ENCODE data around the gene THG1L. TPM values are rescaled to one million over a fixed set of nuclear protein-coding genes. Genes with fewer than 3 reads are reported as not detected.

Gene THG1L
- total RNA-seq, 1 donor from 2014 or later: 3.4 TPM

DNA sequence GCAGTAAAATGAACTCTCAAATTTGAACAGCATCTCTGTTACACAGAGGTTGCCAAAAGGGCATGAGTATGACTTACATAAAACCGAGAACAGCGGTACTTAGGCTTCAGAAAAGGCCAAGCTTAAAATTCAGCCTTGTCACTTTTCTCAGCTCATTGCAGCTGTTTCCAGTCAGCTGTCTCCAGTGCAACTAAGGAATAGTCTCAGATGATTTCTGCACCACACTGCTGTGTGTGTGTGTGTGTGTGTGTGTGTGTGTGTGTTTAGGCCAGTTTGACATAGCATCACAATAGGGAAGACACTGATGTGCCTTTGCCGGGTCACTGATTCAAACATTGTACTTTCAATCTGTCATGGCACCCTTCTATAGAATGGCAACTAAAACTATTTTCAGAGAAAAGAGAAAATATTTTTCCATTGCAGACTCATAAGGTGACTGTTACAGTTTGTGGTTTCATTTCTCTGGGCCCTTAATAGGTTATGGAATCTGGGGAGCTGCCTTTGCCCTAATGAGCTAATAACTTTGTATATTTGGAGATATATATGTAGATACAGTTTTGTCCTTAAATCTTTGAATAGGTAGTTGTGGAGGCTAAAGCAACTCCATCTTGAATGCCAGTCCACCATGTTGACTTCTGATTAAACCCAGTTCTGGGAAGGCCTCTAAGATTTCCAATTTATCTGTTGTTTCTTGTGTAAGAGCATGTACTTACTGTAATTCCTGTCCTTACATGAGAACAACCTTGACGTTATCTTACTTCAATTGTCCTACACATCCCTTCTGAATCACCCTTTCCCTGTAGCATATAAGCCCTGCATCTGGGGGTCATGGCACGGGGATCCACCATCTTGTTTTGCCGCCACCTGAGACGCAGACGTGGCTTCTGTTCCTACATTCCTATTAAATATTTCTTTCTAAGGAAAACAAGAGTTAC, 16.8 kb downstream of the THG1L start:
- Mint-ChIP-seq H3K27ac (ENCODE audit: unreplicated experiment) (no peak overlapping the region), H3K4me3 (ENCODE audit: unreplicated experiment) (no peak overlapping the region), H3K9me3 (ENCODE audit: unreplicated experiment) (peaks cover 7% of the 10 kb centered on the region), H3K36me3 (ENCODE audit: unreplicated experiment) (no peaks in the 10 kb centered on the region), H3K4me1 (ENCODE audit: low read depth, unreplicated experiment) (peaks cover 9% of the 10 kb centered on the region), H3K27me3 (ENCODE audit: unreplicated experiment) (peaks cover 6% of the 10 kb centered on the region)
- TF ChIP-seq, protein P1, sequence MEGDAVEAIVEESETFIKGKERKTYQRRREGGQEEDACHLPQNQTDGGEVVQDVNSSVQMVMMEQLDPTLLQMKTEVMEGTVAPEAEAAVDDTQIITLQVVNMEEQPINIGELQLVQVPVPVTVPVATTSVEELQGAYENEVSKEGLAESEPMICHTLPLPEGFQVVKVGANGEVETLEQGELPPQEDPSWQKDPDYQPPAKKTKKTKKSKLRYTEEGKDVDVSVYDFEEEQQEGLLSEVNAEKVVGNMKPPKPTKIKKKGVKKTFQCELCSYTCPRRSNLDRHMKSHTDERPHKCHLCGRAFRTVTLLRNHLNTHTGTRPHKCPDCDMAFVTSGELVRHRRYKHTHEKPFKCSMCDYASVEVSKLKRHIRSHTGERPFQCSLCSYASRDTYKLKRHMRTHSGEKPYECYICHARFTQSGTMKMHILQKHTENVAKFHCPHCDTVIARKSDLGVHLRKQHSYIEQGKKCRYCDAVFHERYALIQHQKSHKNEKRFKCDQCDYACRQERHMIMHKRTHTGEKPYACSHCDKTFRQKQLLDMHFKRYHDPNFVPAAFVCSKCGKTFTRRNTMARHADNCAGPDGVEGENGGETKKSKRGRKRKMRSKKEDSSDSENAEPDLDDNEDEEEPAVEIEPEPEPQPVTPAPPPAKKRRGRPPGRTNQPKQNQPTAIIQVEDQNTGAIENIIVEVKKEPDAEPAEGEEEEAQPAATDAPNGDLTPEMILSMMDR (IDR thresholded peaks at IDR 0.05; ENCODE audit: partially characterized antibody, unreplicated experiment): no peak
- DNase-seq: no peak

DNA sequence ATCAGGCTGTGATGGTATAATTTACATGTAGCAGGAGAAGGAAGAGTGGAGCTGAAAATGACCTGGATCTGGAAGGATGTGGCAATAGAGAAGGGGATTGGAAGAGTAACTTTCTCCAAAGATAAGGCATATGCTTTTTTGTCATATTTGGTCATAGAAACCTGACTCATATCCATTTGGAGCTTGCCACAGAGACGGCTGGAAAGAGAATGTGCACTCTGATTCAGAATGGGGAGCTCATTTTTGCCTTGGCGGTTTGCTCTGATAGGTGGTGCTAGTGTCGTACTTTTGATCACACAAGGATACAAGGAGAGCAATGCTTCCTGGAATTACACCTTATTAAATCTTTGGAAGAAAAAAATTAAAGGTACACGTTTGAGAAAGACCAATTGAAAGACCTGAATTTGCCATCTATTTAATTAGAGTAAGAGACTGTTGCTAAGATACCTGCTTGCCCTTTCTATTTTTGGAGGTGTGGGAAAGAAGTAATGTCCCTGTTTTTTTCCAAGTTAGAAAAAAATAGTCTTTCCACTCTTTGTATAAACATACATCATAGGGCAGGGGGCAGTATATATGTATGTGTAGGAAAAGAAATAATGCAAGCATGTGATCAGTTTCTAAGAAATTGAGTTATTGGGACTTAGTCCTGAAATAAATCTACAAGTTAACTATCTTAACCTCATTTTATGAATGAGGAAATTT, 17.7 kb downstream of the THG1L start:
- TF ChIP-seq, protein P1 (IDR thresholded peaks at IDR 0.05; ENCODE audit: partially characterized antibody, unreplicated experiment): no peak
- H3K36me3 Mint-ChIP-seq (ENCODE audit: unreplicated experiment): no peaks in the 10 kb centered on the region
- H3K4me1 Mint-ChIP-seq (ENCODE audit: low read depth, unreplicated experiment): peaks cover 9% of the 10 kb centered on the region
- H3K4me3 Mint-ChIP-seq (ENCODE audit: unreplicated experiment): no peak overlapping the region
- no peak overlapping the region for H3K27ac Mint-ChIP-seq (ENCODE audit: unreplicated experiment)
- DNase-seq: no peak
- peaks cover 7% of the 10 kb centered on the region for H3K9me3 Mint-ChIP-seq (ENCODE audit: unreplicated experiment)
- H3K27me3 Mint-ChIP-seq (ENCODE audit: unreplicated experiment): peaks cover 4% of the 10 kb centered on the region

DNA sequence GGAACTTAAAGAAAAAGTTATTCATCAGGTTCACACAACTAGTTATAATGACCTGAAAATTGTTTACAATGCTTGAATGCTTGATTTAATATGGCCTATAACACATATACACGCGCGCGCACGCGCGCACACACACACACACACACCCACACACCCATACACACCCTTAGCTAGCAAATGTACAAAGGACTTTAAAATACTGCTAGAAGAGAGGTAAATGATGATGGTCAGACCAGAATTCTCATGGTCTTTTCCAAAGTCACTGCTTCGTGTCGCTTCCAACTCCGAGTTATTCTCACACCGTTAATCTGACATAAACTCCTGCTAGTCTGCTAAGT, 18.2 kb downstream of the THG1L start:
- peaks cover 4% of the 10 kb centered on the region for H3K9me3 Mint-ChIP-seq (ENCODE audit: unreplicated experiment)
- no peak for DNase-seq
- TF ChIP-seq, protein P1 (IDR thresholded peaks at IDR 0.05; ENCODE audit: partially characterized antibody, unreplicated experiment): no peak
- peaks cover 7% of the 10 kb centered on the region for H3K4me1 Mint-ChIP-seq (ENCODE audit: low read depth, unreplicated experiment)
- no peak overlapping the region for H3K4me3 Mint-ChIP-seq (ENCODE audit: unreplicated experiment)
- H3K27me3 Mint-ChIP-seq (ENCODE audit: unreplicated experiment): peaks cover 1% of the 10 kb centered on the region
- no peaks in the 10 kb centered on the region for H3K36me3 Mint-ChIP-seq (ENCODE audit: unreplicated experiment)
- H3K27ac Mint-ChIP-seq (ENCODE audit: unreplicated experiment): no peak overlapping the region

DNA sequence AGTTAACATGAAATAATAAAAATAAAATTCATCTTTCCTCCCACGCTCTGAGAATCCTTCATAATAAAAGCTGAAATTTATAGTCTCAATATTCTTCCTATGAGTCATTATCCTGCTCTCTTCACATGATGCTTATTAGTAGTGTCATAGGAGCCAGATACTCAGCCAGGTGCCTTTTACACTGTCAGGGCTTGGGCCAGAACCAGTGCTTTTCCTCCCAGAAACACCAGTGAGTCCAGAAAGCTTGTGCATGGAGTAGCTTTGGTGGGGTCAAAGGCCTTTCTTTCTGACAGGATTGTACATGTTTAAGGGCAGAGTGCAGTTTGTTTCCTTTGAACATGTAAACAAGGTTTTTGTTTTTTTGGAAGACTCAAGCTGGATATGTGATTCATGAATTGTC, 19.1 kb downstream of the THG1L start:
- no peaks in the 10 kb centered on the region for H3K27me3 Mint-ChIP-seq (ENCODE audit: unreplicated experiment)
- no peak overlapping the region for H3K27ac Mint-ChIP-seq (ENCODE audit: unreplicated experiment)
- peaks cover under 1% of the 10 kb centered on the region for H3K9me3 Mint-ChIP-seq (ENCODE audit: unreplicated experiment)
- H3K4me3 Mint-ChIP-seq (ENCODE audit: unreplicated experiment): no peak overlapping the region
- TF ChIP-seq, protein P1 (IDR thresholded peaks at IDR 0.05; ENCODE audit: partially characterized antibody, unreplicated experiment): no peak
- DNase-seq: no peak
- H3K4me1 Mint-ChIP-seq (ENCODE audit: low read depth, unreplicated experiment): peaks cover under 1% of the 10 kb centered on the region
- no peaks in the 10 kb centered on the region for H3K36me3 Mint-ChIP-seq (ENCODE audit: unreplicated experiment)

DNA sequence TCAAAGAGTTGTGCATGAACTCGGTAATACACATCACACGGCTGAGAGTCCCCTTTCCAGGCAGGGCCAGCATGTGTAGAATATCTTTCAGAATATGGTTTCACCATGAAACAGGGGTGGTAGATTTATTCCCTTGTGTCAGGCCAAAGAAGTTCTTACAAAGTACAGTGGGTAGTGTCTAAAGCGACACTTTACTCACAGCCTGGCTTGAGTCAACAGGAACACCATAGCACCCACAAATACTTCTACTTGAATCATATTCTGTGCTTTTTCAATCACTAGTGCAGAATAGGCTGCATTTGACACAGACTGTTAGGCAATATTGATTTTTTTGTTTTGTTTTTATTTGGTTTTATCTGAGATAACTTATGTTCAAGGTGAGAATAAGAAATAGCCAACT, 24.9 kb downstream of the THG1L start:
- no peak for DNase-seq
- Mint-ChIP-seq H3K27me3 (ENCODE audit: unreplicated experiment) (no peaks in the 10 kb centered on the region), H3K9me3 (ENCODE audit: unreplicated experiment) (no peaks in the 10 kb centered on the region), H3K4me1 (ENCODE audit: low read depth, unreplicated experiment) (peaks cover 1% of the 10 kb centered on the region), H3K4me3 (ENCODE audit: unreplicated experiment) (no peak overlapping the region), H3K36me3 (ENCODE audit: unreplicated experiment) (no peaks in the 10 kb centered on the region), H3K27ac (ENCODE audit: unreplicated experiment) (no peak overlapping the region)
- TF ChIP-seq, protein P1 (IDR thresholded peaks at IDR 0.05; ENCODE audit: partially characterized antibody, unreplicated experiment): no peak

Data from glutamatergic neuron (in vitro differentiated cells).